HT1080 (cell line): Measurements from ENCODE around the gene VPS18. TPM values are rescaled to one million over a fixed set of nuclear protein-coding genes. Genes with fewer than 3 reads are reported as not detected.
A peak's percentile ranks its signal among the peaks of the same experiment; 100 is the strongest.

Experiments
- DNase-seq: peaks from one replicate; pipeline ENCODE4 v3.0.0-alpha.2; 2015; ENCODE audit warnings: low read depth
- total RNA-seq: library from RNA; depleted of rRNA; stranded (reverse); fragments of >200 nt; shearing (Covaris generic); gene quantifications from 2 replicates; pipeline ENCODE4 v1.2.3, GENCODE V29; 2014

The VPS18 gene
- total RNA-seq, 1 experiment from 2014 or later = 36.4 TPM

GRCh38 chr15:40870716-40871115, 23.5 kb upstream of the VPS18 start:
- DNase-seq = no peak

DNA sequence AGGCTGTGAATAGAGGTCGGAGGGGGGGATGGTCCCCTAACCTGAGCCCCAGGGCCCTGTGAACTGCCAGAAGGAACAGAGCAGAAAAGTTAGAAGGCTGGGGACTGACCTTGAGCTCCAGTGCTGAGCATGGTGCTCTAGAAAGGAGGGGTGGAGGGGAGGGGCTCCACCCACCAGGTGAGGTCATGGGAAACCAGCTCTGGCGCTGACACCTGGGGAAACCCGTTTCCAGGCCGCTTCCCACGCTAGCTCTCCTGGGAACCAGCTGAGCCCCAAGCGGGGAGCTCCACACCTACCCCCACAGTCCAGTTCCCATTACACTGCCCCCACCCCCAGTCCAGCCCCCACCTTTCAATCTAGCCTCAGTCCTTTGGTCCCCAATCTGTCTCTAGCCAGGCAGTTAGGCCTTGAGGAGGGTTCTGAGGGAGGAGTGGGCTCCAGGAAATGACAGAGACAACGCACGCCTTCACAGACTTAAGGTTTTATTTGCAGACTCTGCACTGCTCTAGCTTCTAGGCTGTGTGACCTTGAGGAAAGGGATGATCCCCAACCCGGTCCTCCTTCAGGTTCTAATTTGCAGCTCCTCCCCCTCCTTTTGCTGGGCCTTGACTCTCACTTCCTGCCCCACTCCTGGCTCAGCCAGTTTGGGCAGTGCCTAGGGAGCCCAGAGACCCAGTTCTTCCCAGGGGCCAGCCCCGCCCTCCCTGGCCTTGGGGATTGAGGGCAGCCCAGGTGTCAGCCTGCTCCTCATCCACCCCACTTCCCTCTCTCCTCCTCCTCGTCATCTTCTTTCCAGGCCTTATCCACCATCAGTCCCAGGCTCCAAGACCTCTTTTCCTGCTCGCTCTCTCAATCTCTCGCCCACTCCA, 22.3 kb upstream of the VPS18 start:
- DNase-seq = no peak

DNA sequence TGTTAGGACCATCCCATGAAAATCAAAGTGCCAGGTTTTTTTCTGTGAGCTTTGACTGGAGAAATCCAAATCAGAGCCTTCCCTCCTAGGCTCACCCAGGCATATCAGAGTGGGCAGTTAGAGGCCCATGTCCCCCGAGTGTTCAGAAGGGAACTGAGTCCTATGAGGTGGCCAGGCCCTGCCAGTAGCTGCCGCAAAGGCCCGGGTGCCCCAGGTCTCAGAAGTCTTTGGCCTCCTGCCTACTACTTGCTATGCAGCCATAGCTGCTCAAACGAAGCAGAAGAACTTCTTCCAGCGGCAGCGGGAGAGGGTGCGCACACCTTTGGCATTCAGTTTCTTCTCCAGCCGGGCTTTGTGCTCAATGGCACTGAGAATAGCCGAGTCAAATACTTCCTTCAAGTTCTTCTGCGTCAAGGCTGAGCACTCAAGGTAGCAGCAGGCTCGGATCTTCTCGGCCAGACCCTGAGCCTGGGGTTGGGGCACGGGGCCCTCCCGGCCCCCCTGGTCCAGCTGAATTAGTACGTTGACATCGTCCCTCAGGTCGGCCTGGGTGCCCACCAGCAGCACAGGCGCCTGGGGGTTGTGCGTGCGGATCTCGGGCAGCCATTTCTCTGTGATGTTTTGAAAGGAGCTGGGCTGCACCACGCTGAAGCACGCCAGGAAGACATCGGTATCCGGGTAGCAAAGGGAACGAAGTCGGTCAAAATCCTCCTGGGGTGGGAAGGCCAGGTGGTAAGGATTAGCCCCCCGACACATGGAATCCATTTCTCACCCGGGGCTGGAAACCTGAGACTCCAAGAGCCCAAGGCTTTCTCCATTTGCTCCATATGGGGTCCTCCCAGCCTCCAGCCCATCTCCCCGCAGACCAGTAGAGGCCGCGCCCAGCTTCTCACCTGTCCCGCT, 21.2 kb upstream of the VPS18 start:
- no peak for DNase-seq

- DNase-seq = peak; percentile 39
Observed at GRCh38 chr15:40873694-40874561, 20.3 kb upstream of the VPS18 start, which contains the start of gene RHOV. TSS of gene RHOV (minus strand) at chr15:40874234. CDS start at chr15:40874139, 95 bp downstream.

DNA sequence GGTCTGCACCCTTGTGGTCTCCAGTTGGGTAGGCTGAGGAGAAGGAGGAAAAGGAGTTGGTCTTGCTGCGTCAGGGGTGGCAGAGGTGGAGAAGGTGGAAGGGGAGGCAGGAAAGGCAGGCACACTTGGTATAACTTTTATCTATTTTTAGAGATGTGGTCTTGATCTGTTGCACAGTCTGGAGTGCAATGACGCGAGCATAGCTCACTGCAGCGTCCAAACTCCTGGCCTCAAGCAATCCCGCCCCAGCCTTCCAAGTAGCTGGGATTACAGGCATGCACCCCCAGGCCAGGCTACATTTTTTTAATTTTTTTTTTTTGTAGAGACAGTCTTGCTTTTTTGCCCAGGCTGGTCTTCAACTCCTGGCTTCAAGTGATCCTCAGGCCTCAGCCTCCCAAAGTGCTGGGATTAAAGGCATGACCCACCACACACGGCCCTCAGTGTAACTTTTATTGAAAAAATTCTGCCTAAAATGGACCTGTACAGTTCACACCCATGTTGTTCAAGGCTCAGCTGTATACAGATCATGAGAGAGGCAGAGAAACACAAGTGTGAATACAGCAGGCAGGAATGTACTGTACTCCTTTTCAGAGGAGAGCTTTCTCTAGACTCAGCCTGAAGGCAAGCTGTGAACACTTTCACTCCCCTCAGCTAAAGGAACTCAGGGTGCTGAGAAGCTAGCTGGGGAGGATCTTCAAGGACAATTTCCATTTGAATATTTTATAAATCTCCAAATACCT, 18.1 kb upstream of the VPS18 start:
- DNase-seq = peak; percentile 26

DNA sequence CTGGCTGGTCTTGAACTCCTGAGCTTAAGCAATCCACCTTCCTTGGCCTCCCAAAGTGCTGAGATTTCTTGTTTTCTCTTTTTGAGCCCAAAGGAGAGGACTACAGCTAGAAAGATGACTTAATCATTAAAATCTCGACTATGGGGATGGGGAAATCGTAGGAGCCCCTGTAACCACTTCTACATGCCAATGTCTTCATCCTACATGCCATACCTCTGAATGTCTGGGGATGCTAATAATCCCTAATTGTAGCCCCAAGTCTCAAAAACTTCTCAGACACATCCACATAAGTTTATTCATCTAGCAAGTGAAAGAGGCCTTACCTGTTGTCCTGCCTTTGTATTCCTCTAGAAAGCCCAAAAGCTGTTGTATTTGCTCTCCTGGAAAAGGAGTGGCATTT, 16.6 kb upstream of the VPS18 start:
- DNase-seq = no peak

DNA sequence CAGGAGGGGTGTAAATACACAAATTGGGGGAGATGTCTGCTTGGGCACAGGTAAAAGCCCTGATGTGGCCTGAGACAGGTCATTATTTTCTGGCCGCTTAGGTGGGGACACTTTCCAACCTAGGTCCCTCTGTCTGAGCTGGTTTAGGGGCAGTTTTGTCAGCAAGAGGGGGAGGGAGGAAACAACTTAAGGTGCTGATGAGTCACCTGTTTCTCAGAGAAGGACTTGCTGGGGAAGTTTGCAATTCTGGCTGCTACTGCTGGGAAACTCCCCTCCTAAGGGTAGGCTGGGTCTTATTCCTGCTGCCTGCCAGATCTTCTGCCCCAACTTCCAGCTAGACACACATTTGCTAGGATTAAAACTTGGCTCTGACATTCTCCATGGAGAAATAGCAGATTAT, 15.5 kb upstream of the VPS18 start:
- DNase-seq = peak; percentile 70

DNA sequence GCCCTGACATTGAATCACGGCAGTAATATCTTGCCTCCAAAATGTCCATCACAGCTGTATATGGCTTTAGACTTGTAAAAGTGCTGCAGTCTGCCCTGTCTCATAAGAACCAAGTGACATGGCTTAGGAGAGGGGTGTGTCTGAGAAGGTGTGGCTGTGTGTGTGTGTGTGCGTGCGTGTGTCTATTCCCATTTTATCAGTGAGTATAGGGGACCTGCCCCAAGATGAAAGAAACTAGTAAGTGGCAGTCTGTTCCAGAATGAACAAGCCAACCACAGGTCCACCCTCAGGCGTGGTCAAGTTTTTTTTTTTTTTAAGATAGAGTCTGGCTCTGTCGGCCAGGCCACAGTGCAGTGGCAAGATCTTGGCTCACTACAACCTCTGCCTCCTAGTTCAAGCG, 14.6 kb upstream of the VPS18 start:
- DNase-seq = no peak

DNA sequence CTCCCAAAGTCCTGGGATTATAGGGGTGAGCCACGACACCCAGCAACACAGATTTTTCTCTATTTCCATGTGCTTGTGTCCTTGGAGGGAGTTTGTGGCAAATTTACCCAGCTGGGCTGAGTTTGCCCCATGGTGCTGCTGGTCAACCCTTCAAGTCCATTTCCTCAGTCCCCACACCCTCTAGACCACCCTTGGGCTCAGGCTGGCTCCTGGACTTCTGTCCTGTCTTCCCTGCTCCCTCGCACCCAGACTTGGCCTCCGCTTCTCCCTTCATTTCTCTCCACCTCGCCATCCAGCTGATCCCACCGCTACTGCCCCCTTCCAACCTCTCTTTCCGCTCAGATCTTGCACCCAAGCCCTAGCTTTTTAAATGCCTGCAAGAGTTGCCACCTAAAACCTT, 12.9 kb upstream of the VPS18 start:
- no peak for DNase-seq

DNA sequence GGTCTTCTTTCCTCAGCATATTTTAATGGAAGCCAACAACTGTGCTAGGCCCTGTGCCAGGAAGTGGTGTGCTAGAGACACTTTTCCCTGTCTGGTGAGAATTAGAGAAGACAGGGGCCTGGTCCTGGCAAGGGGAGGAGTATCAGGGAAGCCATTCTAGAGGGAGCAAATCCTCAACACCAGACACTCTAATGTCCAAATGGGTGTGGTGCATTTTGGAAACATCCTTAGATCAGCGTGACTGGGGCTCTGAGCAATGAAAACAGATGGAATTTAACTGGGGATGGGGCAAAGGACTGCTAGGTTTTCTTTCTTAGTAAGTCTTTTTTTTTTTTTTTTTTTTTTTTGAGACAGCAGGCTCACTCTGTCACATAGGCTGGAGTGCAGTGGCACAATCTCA, 7.7 kb upstream of the VPS18 start:
- DNase-seq = no peak

GRCh38 chr15:40889112-40889511, 5.1 kb upstream of the VPS18 start:
- DNase-seq = no peak

DNA sequence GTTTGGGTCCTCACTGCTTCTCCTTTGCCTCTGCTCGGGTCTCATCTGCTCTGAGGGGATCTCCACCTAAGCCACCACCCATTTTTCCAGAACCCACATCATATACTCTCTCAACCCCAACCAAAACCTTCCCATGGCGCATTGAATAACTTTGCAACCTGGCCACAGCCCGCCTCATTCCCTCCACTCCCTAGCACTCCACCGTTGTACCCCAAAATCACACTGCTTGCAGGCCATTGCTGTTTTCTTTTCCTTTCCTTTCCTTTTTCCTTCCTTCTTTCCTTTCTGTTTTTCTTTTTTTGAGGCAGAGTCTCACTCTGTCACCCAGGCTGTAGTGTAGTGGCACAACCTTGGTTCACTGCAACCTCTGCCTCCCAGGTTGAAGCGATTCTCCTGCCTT, 3.1 kb upstream of the VPS18 start:
- DNase-seq = no peak

DNA sequence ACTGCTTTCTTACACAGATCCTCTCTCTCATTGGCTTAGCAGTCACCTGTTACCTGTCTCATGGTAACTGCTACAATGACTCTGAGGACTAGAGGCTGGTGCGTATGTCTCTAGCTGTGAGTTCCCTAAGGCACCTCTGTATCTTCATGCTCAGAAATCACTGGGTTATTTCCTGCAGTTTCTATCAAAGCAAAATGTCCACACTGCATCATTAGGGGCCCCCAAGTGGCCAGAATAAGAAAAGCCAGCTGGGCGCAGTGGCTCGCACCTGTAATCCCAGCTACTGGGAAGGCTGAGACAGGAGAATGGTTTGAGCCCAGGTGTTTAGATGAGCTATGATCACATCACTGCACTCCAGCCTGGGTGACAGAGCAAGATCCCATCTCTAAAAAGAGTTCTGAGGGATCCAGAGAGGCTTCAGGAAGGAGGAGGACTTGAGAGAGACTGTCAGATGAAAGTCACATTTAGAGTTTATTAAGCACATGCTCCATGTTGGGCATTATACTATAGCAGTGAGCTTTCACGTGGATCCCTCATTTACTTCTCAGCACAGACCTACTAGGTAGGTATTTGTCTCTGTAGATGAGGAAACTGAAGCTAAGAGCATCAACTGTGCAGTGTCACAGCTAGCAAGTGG, 2.3 kb upstream of the VPS18 start:
- DNase-seq = peak; percentile 66

- no peak for DNase-seq
Observed at GRCh38 chr15:40892447-40893012, 1.7 kb upstream of the VPS18 start.

DNA sequence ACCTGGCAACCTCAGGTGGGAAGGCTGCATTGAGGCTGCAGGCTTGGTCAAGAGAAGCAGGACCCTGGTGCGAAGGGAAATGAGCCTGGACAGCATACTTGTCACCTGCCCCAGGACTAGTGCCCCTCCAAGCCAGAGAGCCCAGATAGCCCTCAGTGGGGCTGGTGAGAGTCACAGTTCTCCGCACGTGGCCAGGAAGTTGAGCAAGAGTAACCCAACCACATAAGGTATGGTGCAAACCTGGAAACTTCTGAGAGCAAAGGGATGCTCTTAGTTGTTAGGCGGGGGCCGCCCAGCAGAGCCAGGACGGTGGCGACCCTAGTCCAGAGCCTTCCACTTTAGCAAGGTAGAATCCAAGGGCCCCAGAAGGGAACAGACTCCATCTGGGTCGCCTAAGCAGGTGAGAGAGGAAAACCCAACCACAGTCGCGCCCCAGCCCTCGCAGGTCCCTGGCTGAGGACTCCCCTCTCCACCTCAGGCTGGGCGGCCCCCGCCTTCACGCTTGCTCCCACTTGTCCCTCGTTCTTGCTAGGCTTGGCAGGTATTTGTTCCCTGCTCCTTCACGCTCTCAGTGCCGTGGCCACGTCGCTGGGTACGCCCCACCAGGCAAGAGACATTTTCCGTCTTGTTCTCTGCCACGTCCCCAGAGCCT, 1.1 kb upstream of the VPS18 start:
- DNase-seq = no peak

DNA sequence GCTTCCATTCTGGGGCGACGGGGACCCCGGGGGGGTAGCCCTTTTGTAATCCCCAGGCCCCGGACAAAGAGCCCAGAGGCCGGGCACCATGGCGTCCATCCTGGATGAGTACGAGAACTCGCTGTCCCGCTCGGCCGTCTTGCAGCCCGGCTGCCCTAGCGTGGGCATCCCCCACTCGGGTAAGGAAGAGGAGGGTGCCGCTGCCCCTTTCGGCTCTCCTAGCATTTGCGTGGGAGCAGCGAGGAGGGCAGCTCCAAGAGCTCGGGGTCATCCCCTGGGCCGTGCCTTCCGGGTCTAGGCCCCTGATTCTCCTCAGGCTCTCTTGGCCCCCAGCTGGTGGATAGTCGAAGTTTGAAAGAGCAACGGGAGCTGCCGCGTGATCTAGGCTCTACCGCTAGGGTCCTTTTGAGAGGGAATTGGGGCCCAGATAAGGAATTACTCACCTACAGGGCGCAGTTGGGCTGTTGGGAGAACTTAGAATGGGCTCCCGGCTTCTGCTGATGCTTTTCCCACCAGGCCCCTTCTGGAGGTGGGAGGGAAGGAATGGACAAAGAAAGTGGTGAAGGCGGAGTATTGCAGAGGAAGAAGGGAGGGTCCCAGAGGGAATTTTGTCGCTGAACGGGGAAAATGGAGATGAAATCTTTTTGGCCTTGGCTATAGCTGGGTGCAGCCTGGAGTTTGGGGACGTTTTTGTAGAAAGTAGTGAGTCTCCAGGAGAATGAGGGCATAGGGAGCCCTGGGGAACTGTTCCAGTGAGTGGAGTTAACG, 615 bp downstream of the VPS18 start:
- DNase-seq = peak; percentile 80

GRCh38 chr15:40899536-40900207, 5.4 kb downstream of the VPS18 start:
- DNase-seq = no peak
